Raji (cell line): ENCODE measurements around the gene SLC22A3.

Source experiments
- POLR2A ChIP-seq: IDR thresholded peaks from 2 replicates; pipeline ENCODE4 v1.6.1; 2011; ENCODE audit warnings: low read depth, low read length, control low read depth; ENCODE audit not compliant: insufficient read depth

Gene SLC22A3

DNA sequence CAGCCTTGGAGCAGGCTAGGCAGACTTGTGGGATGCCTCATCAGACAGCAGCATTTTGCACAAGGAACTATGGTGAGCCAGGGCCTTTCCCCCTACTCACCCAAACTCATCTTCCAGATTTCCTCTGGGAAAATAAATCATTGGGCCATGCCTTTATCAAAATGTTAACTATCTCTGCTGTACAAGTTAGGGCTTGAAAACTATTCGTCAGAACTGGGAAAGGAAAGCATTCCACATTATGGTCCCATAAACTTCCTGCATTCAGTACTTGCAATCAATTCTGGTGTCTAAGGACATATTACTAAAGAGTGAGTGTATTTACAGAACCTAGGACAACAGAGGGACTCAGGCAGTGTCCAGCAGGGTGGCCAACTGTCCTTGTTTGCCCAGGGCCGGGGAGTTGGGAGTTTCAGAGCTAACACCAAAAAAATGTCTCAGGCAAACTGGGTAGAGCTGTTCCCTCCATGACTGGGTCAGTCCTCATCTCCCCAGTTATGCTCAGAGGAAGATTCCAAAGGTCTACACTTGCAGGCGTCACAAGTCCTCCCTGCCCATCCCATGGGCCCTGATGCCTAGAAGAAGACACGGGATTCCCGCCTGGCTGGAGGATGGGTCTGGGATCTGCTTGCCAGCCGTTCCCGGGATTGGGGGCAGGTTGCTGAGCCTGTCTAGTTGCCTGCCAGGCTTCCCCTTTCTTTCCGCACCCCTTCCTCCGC is 72.2 kb downstream of the SLC22A3 start:
- TF ChIP-seq POLR2A = no peak

DNA sequence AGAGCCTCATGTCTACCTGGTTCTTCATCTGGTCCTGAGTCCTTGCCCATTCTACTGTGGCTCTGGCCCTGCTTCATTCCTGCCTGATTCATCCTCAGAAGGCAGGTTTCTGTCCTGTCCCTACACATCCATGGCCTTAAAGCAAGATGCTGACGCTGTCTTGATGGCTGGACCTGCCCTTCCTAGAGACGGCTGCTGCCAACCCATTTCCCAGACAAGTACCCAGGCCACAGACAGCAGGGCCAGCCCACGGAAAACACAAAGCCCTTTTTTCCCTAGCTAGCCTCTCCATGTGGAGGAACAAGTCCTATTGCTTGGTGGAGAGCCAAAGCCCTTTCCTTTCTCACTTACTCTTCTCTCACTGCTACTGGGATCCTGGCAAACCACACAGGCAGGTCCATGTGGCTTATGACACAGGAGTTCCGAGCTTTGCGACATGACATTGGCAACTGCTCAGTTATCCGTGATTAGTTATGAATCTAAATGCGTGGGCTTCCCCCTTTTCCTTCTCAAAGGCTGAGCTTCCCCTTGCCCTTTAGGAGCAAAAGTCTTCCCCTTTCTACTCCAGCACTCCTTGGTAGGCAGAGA is 72.9 kb downstream of the SLC22A3 start:
- no peak for TF ChIP-seq POLR2A

DNA sequence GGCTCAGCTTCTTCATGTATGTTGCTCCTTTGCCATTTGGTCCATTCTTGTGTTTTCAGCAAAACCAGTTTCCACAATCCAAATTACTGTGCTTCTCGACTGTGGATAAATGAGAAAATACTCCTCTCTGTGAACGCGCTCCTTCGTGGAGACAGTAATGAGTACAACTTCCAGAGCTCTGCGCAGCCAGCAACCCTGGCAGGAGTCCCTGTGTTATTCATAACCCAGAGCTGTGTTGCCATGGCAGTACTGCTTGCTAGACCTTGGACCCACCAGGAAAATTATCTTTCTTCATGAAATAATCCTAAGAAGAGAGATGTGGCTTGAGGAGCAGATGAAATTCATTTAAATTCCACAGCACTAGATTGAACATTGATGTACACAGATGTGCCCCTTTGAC is 73.7 kb downstream of the SLC22A3 start:
- TF ChIP-seq POLR2A = no peak

DNA sequence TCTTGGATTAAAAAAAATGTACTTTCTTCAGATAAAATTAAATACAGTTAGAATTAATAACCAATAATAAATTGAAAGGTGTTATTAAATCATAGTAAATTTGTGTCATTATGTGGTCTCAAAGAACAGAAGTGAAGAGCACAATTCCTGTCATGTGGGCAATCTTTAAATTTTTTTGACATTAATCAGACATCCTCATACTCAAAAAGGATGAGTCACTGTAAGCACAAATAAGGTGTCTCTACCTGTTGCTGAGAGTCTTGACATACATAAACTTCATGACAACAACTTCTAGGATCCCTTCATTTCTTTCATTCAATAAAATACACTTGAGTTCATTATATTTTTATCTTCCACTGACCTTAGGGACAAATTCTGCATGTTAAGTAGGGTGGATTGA is 76.1 kb downstream of the SLC22A3 start:
- no peak for TF ChIP-seq POLR2A

DNA sequence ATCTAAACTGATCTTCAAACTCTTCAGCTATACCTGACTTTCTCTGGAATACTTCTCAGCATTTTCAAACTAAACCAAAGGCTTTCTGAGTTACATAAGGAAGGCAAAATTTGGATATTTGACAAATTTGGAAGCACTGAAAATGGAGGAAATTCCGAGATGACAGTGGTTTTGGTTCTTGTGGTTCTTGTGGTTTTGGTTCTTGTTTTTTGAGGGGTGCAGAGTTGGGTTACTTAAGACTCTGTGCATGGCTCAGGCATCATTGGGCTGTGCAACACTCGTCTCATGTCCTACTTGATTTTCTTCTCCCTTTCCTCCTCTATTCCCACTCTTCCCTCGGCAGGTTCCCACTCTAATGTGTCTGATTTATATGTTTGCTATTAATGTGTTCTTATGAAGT is 78.0 kb downstream of the SLC22A3 start:
- no peak for TF ChIP-seq POLR2A

DNA sequence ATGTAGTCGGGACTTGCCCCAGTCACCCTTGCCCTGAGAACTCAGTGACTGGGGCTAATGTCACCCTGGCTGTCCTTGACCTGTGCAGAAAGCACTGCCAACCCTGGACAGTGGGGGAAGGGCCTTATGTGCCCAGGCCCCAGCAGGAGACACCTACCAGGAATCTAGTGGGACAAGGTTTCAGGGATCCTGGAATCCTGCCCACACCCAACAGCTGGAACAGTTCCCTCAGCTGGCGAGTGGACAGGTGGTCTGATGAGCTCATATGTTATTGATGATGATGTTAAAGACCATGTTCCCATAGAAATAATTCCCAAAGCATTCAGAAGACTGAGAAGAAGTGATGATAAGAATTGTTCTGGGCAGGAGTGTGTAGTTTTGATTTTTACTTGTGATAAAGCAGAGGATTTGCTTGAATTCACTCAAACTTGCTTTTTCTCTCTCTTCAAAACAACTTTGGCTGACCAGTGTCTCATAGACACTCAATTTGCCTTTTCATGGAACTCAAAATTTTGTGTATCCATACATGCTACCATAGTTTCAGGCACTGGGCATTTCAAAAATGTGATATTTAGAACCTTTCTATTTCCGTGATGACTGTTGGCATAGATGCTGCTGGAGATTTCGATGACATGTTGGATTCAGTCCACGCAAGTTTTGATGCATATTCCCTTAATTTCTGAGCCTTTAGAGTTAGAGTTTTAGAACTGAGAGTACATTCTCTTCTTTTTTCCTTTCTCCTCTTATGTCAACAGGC is 79.3 kb downstream of the SLC22A3 start:
- no peak for TF ChIP-seq POLR2A

DNA sequence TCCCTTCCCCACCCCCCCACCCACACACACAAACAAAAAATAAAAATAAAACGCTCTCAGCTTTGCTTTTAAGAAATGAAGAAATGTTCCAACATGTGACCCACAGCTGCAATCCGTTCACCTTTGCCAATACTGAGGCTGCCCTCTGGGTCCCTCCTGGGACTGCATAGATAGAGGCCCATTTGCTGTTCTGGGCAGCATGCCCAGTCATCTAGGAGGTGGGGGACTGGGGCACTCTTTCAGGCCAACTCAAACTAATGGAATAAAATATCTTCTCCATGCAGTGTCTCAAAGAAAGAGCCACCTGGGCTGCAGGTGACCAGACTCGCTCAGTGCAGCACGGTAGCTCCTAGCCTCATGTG is 79.9 kb downstream of the SLC22A3 start:
- no peak for TF ChIP-seq POLR2A

DNA sequence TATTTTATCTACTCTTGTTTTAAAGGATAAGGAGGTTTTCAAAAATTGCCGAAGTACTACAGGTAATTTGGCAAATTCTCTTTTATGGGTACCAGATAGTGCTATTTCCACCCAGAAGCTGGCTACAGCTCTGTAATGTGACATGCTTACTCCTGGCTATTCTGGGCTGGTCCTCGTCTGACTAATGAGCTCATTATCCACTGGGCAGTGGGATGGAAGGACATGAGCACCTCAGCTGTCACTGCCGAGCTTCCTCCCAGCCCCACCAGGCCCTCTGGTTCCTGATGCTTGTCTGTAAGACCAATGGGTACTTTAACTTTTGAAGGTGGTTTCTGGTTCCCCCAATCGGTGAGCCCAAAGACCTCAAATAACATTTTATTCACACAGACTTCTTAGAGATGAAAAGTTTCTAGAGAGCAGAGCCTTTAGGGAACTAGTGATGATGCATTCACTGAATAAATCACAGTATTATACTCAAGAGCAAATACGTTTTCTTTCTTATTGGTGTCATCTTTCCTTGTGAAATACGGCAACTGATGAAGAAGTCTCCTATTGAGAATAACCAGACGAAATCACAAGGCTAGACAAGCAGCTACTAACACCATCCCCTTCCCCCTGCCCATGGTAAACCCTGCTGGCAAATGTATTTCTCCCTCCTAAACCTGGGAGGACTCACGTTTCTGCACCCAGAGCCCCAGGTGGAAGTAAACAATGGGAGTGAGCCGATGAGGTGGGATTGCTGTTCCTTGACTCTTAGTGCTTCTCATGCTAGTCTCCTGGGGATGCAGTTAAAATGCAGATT is 80.8 kb downstream of the SLC22A3 start:
- TF ChIP-seq POLR2A = no peak

DNA sequence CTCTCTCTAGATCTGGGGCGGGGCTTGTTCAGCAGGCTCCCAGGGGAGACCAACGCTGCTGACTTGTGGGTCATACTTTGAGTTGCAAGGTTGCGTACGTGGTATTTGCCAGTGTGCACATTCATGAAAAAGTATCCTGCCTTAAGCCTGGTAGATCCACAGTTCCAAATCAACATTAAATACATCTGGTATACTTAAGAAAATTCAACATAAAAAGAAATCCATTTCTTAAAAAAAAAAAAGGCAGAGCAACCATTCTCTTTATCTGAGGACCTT is 81.4 kb downstream of the SLC22A3 start:
- no peak for TF ChIP-seq POLR2A

DNA sequence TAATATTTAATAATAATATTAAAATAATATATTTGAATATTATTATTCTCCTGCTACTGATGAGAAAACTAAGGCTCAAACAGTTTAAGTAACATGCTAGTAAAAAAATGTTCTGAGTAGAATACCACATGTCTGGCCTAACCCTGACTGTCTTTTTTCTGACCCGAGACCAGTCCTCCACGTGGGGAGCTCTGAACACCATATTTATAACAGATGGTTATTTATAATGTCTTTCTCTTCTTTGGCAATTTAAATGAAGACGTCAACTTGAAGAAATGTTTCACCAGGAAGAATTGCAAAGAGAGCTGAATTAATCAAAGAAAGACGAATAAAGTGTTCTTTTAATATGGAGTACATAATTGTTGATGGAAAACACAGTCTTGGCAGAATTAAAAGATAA is 82.0 kb downstream of the SLC22A3 start:
- TF ChIP-seq POLR2A = no peak

DNA sequence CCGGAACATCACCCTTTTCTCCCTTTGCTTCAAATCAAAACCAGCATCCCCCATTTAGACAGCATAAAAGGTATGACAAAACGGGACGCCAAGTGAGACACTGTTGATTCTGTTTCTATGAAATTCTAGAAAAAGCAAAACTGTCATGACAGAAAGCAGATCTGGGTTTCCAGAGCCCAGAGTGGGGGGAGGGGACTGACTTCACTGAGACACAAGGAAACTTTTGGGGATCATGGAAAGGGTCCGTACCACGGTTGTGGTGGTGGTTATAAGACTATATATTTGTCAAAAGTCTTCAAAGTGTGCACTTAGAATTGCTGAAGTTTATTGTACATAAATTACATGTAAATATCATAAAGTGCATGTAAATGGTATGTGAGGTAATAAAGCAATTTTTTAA is 82.6 kb downstream of the SLC22A3 start:
- TF ChIP-seq POLR2A = no peak

DNA sequence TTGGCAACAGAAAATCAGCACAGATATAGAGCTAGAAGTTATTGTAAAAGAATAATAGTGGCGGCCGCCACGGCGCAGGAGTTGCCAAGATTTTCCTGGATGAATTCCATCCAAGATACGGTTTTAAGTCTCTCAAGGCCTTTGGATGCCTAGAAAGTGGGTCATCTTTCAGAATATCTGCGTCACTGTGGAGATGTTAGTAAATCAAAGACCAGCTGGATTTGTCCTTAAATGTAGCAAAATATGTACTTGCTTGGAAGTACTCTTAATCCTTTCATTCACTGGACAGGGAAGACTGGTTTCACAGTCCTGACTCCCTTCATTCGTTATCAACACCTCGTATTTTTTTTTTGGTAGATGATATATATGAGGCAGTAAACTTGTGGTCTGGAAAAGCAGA is 83.0 kb downstream of the SLC22A3 start:
- no peak for TF ChIP-seq POLR2A

DNA sequence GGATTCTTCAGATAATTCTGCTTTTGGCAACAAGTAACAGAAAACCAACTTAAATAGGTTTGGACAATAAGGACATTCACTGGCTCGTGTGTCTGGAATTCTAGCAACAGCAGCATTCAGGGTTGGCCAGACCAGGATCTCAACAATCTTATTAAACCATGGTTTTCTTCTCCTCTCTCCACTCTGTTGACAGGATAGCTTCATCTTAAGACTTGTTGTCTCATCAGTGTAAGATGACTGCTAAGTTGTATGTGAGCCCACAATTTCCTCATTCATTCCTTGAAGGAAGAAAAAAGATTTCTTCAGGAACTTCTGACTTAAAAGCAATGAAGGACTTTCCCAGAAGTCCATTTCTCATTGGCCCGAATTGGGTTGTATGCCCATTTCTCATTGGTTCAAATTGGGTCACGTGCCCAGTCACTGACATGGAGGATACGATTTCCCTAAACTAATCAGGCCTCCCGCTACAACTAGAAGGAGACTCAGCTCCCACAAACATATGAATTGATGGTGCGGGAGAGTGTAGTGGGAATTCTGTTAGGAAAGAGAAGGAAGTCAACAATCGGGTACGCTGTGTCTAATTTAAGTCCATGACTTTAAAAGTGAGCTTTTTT is 83.7 kb downstream of the SLC22A3 start:
- no peak for TF ChIP-seq POLR2A

DNA sequence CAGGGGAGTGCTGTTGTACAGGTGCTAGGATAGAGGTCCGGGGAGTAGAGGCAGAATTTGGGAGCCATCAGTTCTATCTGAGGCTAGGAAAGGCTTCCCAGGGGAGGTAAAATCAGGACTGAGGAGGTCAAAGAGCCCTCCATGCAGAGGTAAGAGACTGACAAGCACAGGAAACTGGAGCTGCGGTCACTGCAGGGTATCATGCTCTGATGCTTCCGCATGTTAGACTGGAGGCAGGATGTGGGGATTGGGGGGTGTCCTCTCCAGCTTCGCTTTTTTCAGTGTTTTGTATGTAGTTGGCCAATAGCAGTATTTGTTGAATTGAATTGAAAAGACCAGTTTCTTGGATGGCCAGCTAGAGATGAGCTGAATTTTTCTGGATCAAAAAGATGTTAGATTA is 87.8 kb downstream of the SLC22A3 start:
- TF ChIP-seq POLR2A = no peak

DNA sequence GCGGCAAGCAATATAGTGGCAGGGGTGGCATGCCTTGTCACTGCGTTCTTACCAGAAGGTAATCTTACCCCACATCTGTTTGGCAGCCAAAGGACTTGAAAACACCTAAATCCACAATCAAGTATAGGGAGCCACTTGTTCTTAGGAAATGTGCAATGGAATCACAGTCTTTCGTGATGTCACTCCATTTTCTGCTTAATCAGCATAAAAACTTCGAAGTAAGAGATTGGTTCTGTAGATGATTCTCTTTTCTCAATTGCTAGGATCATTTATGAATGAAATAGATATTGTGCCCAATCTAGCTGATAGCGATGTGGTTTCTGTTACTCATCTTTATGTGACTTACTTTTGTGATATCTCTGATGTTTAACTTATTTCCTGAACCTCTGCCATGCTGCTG is 89.0 kb downstream of the SLC22A3 start:
- no peak for TF ChIP-seq POLR2A
